ENCODE results near the gene NEO1. TPM values are rescaled to one million over a fixed set of nuclear protein-coding genes. Genes with fewer than 3 reads are reported as not detected.

Gene NEO1, protein sequence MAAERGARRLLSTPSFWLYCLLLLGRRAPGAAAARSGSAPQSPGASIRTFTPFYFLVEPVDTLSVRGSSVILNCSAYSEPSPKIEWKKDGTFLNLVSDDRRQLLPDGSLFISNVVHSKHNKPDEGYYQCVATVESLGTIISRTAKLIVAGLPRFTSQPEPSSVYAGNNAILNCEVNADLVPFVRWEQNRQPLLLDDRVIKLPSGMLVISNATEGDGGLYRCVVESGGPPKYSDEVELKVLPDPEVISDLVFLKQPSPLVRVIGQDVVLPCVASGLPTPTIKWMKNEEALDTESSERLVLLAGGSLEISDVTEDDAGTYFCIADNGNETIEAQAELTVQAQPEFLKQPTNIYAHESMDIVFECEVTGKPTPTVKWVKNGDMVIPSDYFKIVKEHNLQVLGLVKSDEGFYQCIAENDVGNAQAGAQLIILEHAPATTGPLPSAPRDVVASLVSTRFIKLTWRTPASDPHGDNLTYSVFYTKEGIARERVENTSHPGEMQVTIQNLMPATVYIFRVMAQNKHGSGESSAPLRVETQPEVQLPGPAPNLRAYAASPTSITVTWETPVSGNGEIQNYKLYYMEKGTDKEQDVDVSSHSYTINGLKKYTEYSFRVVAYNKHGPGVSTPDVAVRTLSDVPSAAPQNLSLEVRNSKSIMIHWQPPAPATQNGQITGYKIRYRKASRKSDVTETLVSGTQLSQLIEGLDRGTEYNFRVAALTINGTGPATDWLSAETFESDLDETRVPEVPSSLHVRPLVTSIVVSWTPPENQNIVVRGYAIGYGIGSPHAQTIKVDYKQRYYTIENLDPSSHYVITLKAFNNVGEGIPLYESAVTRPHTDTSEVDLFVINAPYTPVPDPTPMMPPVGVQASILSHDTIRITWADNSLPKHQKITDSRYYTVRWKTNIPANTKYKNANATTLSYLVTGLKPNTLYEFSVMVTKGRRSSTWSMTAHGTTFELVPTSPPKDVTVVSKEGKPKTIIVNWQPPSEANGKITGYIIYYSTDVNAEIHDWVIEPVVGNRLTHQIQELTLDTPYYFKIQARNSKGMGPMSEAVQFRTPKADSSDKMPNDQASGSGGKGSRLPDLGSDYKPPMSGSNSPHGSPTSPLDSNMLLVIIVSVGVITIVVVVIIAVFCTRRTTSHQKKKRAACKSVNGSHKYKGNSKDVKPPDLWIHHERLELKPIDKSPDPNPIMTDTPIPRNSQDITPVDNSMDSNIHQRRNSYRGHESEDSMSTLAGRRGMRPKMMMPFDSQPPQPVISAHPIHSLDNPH (N-terminal part only)
- 7.3 and 16.1 TPM in 2 replicates for total RNA-seq (2014; rRNA removed; shearing (Covaris generic))

DNA sequence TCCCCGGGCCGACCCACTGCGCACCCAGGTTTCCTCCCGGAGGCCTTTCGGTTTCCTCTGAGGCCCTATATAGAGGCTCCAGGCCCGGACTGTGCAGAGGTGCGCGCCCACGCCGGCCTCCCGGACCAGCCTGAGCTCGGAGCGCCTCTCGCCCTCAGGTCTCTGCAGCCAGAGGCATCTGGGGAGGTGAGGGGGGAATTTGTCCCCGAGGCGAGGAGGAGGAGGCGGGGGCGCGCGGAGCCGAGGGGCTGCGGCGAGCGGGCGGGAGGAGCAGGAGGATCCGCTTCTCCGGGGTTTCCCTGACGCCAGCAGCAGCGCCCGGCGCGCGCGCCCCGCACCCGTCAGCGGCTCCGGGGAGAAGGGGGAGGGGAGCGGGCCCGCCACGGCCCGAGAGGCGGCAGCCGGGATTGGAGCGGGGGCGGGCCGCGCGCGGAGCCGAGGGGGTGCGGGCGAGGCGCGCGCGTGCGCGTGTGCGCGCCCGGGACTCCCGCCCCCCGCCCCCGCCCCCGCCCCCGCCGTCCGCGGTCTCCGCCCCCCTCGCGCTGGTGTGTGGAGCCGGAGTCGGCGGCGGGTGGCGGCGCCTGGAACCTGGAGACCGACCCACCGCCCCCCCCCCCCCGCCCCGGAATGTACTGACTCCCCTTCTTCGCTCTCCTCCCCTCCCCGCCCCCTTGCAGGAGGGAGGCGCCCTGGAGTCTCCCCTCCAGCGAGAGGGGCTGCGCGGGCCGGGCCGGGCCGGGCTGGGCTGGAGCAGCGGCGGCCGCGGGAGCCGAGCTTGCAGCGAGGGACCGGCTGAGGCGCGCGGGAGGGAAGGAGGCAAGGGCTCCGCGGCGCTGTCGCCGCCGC is at the start of gene NEO1:
Gene NEO1 (plus strand): TSS at position 657 of the 846 bp plus-strand sequence. CDS start 213 bp downstream, outside the sequence.
- DNase-seq (ENCODE audit: low read depth): peak; percentile 62

DNA sequence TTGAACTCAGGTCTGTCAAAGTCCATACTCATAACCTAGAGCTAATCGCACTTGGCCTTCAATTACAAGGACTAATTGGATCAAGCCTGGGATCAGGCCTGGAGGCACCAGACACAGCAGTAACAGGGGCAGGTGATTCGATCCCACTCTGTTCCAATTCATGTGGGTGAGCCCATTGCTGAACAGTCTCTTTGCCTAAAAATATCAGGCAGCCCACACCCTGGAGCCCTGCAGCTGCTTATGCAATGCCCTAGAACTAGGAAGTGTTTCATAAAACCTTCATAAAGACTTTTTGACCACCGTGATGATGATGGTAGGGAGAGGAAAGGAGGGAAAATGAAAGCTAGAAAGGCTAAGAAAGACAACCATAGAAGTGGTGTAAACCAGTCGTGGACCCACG is 47.8 kb upstream of the NEO1 start:
- no peak for DNase-seq (ENCODE audit: low read depth)

DNA sequence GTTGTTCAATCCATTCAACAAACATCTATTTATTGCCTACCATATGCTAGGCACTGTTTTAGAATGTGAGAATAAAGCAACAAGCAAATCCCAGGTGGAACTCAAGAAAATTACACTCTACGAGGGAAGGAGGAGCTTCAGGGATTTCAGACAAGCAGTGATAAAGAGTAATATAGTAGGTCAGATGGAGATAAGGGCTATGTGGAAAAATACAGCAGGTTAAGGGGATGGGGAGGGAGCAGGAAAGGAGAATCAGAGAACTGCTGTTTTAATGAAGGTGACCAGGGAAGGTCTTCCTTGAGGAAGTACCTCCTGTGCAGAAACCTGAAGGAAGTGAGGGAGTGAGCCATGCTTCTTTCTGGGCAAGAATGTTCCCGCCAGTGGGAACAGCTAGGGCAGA is 47.2 kb upstream of the NEO1 start:
- no peak for DNase-seq (ENCODE audit: low read depth)

DNA sequence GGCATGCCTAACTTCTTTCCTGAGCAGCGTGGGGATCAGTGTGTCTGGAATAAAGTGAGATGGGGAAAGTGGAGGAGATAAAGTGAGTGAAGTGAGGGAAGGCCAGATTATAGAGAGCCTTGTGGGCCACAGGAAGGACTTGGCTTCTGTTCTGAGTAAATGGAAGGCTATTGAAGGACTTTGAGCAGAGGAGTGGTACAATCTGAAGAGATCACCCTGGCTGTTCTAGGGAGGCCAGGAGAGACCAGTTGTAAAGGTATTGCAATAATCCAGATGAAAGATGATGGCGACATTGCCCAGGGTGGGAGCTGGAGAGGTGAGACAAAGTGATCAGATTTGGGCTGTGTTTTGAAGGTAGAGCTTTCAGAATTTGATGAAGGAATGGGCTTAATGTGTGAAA is 46.8 kb upstream of the NEO1 start:
- no peak for DNase-seq (ENCODE audit: low read depth)

DNA sequence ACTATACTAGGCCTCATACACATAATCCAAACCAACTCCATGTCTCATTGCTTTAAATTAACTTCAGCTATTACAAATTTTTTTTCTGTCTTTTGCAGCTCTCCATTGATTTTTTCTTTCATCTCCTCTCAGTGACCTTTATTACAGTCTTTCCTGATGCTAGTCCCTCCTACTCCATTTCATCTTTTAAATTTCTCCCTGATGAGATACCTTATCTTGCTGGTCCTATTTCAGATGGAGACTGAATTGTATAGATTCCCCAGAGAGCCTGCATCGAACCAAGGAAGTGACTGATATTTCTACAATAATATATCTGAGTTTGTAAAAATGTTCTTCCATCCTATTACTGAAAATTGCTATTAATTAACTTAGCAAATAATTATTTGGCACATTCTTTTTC is 45.7 kb upstream of the NEO1 start:
- DNase-seq (ENCODE audit: low read depth): no peak

DNA sequence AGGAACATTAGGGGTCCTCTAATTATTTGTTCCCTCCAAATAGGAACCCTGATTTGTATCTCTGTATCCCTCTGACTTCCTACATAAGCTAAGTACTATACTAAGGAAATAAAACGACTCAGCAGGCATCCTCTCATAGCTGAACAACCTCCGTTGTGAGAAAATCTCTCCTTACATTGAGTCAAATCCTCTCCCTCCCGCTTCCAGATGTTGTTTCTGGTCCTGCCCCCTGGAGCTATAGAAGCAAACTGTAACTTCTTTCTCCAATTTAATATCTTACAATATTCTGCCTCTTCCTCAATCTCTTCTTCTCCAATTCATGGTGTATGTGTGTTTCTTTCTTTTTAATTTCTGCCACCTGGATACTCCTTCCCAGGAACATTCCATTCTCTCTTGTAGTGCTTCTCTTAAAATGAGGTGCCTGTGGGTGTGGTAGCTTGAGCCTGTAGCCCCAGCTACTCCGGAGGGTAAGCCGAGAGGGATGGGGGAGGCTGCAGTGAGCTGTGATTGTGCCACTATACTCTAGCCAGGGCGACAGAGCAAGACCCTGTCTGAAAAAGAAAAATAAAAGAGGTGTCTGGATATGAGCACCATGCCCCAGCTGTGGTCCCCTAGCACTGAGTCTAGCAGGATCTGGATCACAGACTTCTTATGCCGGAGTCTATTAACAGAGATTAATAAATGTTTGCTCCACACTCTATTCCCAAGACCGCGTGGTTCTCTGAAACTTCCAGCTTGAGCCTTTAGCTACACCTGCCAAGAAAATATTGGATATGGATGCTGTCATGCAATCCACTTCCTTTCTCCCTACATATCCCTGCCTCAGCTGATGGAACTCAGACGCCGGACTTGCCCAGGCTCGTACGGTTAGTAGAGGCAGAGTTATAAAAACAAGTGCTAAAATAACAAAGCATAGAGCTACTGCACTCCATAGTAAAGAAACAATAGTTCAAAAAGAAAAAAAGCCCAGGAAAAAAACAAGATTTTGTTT is 42.9 kb upstream of the NEO1 start:
- DNase-seq (ENCODE audit: low read depth): no peak

DNA sequence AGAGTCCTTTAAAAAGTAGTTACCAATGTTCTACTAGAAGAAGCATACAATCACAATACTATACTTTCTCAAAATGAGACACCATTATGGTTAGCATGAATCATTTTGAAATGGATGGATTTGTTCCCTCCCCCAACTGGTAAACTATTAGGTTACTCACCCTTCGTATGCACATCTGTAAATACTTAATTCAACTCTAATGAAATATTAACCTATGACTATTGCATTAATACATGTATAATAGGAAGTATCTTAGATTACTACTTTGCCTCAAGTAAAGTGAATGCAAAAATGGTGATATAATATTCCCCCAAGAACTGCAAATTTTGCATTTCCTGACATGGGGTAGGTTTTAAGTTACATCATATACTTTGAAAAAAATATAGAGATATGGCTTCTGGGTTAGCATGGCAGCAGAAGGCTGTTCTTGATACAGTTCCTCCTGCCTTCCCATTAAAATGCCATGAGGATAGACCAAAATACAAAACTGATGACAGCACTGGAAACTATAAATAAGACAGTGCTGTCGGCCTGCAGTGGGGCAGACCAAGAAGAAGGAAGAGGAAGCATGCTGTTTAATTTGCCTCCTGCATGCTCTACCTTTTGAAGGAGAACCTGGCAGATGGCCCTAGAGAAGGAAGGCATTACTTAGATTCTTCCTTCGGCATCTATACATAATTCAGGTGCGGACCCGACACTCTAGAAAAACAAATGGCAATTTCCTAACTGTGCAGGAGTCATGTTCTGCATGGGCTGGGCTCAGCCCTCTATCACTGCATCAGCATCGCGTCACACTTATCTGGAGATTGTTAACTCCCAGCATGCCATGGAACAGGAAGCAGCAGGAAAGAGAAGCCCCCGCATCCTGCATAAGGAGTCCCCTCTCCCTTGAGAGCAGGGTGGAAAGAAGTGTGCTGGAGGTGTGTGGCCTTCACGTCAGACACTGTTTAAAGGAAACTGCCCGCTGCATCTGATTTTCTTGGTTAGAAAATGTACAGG is 41.8 kb upstream of the NEO1 start:
- DNase-seq (ENCODE audit: low read depth): no peak

DNA sequence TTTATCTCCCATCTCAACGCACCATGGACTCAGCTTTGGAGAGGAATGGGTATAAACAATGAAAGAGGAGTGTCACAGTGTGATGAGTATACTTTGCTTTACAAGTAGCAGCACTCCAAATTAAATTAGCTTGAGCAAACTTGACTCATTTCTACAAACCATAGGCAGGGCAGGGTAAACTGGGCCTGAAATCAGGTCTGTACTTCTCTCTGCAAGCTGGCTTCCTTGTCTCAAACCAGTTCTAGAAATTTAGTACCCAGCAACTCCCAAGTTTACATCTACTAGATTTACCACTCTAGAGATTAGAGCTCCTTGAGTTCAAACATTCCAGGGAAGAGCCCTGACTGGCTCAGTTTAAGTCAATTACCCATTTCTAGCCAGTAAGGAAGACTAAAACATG is 37.4 kb upstream of the NEO1 start:
- DNase-seq (ENCODE audit: low read depth): no peak

DNA sequence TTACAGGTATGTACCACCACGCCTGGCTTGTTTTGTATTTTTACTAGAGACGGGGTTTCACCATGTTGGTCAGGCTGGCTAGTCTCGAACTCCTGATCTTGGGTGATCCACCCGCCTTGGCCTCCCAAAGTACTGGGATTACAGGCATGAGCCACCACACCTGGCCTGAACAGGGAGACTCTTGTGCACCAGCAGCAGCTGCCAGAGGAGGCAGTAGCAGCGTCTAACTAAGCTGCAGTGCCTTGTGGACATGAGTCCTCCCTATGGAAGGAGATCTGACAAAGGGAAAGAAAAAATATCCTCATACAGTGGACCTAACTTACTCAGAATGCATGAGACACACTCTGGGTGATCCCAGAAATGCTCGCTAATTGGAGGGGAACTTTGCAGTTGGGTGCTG is 36.8 kb upstream of the NEO1 start:
- DNase-seq (ENCODE audit: low read depth): no peak

DNA sequence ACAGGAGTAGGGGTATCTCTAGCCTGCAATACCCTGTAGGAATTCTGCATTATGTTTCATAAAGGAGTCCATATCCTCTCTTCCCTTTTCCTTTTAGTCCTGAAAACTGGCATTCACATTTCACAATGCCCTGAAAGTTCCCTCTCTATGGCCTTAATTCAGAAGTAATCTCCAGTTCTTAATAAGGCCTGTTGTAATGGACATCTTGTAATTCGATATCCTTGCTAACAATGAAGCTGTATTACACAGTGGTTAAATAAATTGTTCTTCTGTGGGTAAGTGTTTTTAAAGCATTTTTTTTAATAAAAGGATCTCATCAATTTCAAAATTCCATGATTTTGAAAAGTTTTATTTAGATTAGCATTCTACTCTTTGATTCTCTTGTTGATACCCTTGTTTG is 34.3 kb upstream of the NEO1 start:
- no peak for DNase-seq (ENCODE audit: low read depth)

DNA sequence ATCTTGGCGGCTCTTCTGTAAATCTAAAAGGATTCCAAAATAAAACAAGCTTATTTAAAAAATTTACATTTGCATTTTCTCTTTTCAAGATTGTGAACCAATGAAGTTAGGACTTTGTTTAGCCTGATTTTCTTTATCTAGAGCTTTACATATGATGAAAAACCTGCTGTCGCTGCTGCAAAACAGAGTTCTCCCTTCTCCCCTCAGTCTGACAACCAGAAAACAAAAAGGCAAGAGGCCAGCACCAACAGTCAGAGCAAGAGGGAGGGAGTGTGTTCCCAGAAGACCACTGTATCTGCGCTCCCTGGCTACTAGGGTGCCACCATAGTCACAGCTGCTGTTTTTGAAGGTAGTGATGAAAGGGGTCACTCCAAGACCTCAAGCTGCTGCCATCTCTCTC is 33.1 kb upstream of the NEO1 start:
- no peak for DNase-seq (ENCODE audit: low read depth)

DNA sequence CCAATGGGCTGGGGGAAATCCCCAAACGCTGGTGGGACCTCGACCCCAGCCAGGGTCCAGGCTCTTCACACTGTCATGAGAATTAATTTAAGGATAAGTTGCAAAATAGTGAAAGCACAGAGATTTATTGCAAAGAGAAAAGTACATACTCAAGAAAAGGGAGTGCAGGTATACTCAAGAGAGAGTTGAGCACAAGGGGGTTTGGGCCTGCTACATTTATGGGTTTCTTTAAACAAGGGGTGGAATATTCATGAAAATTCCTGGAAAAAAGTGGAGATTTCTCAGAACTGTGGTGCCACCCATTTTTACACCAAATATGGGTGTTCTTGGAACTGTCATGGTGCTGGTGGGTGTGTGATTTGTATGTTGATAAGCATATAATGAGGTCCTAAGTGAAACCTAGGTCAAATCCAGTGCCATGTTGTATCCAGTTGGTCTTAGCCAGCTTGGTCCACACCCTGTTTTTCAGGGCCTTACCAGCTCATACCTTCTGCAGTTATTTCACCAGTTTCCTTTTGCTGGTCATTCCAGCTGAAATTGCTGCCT is 32.6 kb upstream of the NEO1 start:
- no peak for DNase-seq (ENCODE audit: low read depth)

DNA sequence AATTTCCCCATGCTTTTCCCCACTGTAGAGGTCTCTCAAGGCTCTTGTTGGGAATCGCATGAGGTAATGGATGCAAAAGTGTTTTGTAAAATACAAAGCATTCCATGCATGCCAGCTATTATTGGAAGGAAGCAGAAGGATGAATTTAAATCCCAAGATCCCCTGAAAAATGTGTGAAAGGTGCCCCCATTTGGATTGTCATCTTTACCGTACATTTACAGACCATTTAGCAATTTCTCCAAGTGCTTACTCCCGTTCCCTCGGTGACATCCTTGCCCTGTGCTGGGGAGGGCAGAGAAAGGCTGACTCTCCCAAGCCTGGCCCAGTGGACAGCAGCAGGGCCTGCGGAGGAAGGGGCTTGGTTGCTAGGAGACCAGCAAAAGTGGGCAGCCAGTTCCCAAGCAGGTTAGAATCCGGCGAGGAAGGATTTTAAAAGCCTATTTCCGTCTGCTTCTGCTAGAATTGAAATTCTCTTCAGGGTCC is 31.1 kb upstream of the NEO1 start:
- no peak for DNase-seq (ENCODE audit: low read depth)

DNA sequence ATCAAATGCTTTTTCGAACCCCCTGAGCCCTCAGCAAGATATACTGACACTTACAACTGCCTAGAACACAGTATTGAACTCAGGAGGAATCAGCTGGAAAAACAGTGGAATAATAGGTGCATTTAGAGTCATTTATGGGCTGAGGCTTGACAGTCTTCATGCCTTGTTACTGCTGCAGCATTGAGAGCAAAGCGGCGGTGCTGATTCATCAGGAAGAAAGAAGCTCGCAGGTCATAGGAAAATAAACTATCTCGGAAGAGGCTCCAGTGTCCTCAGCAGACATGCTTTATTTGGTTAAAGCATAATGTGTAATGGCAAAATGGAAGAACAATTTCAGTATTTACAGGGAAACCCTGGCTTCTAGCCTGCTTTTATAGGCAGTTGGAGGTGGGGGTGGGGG is 30.1 kb upstream of the NEO1 start:
- DNase-seq (ENCODE audit: low read depth): no peak

DNA sequence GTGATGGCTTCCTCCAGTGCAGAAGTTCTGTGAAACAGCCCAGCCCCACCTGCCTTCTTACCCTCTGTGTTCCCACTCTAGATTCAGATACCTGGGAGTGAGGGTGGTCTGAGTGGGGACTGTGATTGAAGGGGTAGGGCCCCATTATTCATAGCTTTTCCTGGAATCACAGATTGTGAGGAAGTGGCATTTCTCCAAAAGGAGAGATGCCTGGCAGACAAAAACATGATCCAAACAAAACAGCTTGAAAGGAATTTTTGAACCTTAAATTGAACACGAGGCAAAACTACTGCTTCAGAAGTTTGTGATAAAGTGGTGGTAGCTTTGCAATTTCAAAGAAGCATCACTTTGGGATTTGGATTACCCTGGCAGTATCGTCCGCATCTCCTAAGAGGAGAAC is 29.2 kb upstream of the NEO1 start:
- DNase-seq (ENCODE audit: low read depth): no peak

DNA sequence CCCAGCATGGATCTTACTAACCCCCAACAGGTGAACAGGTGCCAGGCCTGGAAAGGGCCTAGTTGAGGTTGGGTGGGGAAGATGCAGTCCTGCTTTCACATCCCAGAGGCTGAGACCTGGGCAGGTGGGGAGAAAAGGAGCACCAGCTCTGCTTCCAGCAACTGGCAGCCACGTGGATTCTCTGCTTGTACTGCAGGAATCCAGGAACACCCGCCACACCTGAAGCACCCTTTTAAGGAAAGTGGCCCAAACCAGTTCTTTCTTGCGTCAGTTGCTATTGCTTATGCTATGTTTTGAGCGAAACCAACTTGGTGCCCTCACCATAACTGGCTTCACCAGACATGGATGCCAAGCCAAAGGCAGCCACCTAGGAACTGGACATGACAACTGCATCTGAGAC is 28.1 kb upstream of the NEO1 start:
- no peak for DNase-seq (ENCODE audit: low read depth)

DNA sequence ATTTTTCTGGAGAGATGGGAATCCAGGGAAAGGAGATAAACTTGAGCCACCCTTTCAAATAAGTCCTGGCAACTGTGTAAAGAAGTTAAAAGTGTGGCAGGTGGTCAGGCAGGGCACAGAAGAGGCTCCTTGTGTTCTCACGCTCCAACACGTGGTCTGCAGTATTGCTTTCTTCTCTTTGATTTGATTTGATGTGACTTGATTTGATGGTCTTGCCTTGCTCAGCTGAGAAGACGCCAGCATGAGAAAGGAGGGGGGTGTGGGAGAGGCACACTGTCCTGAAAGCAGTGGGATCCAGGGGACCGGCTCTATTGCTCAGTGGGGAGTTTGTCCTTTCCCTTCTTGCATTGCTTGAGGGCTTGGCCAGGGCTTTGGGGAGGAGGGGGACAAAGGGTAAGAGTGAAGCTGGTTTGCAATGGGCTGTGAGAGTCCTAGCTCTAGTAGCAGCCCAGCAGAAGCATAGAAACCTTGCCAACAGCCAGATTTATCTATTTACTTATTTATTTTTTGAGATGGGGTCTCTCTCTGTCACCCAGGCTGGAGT is 25.7 kb upstream of the NEO1 start:
- DNase-seq (ENCODE audit: low read depth): no peak

DNA sequence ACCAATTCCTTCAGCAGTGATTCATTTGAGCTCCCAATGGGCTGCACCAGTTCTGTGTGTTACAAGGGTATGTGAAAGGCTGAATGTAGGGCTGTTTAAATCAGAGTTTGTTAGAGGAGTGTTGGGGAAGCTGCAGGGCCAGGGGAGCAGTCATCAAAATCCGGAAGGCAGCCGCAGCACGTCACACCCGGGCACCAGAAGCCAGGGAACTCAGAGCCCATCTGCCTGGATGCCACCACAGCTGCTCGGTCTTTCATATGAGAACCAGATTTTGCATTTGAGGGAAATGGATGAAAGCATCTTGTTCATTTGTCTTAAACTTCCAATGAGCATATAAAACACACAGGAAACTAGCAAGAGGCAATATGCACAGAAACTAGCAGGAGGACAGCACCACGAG is 24.2 kb upstream of the NEO1 start:
- DNase-seq (ENCODE audit: low read depth): no peak
